SIG-M5 treated with dmso at 0.1 percent for 504 hours (cell line): ENCODE data around the gene ASAH2B.

Experiments used
- DNase-seq: peaks from one replicate; lab custom pipeline; 2025; ENCODE audit not compliant: unreplicated experiment; lab: John Stamatoyannopoulos, UW

Gene ASAH2B

GRCh38 chr10:50796693-50797092 is 57.0 kb downstream of the ASAH2B start:
- no peak for DNase-seq

DNA sequence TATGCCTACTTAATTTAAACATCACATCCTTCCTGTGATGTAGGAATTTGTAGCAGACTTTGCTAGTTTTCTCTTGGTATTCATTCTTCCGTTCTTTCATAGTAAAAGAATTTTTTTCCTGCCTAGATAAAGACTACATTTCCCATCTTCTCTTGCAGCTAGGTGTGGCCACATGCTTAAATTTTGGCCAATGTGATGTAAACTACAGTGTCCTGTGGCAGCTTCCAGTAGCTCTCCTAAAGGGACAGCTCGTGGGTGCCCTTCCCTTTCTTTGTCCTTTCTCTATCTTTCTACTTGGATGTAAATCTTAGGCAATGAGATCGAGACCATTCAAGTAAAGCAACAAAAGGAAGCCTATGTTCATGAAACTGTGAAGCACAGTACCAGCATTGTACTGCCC is 58.6 kb downstream of the ASAH2B start:
- DNase-seq, result no peak

GRCh38 chr10:50799595-50799994 is 59.9 kb downstream of the ASAH2B start:
- DNase-seq, result no peak

- no peak for DNase-seq
Measured at GRCh38 chr10:50805981-50806622, 66.4 kb downstream of the ASAH2B start.

GRCh38 chr10:50807851-50808776 is 68.4 kb downstream of the ASAH2B start:
- no peak for DNase-seq
